GM18867 (cell line): ENCODE results near the gene PFN3.
"Not testable (repeated sequence)": the region's sequence is repeated elsewhere in the genome, so short reads cannot be mapped to it uniquely, and the experiment has no call there.

Experiments used
- ATAC-seq: cut with Tn5 transposase; IDR thresholded peaks from one replicate; pipeline ENCODE4 v1.9.1; 2021; ENCODE audit warnings: mild to moderate bottlenecking, moderate library complexity; ENCODE audit not compliant: unreplicated experiment

Gene PFN3

DNA sequence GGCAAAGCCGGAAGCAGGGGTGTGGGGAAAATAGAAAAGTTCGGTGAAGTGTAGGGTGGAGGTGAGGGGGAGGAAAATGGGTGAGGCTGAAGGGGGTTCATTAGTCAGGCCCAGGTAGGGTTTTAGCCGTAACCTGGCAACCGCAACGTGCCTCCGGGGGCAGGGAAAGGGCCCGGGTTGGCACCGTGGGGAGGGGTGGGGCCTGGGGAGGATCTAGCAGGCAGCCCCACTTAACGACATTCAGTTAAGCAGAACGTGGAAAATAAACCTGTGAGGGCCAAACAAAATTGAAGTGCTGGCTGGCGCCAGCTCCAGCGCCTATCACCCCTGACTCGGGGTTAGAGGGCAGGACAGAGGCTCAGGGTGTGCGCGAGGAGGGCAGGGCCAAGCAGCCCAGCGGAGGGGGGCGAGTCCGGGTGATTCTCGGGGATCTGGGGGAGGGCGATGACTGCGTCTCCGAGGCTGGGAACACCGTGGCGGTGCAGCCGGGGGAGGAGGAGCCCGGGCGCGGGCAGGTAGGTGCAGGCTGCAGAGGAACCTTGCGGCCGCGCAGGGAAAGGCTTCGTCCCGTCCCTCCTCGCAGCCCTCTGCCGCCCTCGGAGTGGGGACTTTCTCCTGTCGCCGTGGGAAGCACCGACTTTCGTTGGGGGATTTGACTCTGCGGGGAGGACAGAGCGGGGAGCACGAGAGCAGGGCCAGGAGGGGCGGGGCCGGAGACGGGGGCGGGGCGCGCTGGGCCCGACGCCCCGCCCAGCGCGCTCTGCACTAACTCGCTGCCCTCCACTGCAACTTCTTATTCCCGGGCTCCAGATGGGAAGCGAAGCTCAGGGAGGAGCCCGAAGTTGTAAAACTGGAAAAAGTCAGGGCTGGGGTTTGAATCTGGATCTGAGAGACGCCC, 37.6 kb downstream of the PFN3 start:
- ATAC-seq, result peak; percentile 53

DNA sequence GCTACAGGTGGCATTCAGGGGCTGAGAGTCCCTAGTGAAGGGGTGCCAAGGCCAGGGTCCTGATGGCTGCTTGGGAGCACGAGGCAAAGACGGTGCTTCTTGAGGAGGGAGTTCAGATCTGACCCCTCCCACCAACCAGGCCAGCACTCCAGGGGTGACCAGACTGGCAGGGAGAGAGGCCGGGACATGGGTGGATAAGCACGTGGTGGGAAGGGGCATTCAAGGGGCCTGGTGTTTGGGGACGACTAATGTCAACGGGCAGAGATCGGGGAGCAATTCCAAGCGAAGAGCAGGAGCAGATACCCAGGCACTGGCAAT, 38.2 kb downstream of the PFN3 start:
- ATAC-seq, result no peak

DNA sequence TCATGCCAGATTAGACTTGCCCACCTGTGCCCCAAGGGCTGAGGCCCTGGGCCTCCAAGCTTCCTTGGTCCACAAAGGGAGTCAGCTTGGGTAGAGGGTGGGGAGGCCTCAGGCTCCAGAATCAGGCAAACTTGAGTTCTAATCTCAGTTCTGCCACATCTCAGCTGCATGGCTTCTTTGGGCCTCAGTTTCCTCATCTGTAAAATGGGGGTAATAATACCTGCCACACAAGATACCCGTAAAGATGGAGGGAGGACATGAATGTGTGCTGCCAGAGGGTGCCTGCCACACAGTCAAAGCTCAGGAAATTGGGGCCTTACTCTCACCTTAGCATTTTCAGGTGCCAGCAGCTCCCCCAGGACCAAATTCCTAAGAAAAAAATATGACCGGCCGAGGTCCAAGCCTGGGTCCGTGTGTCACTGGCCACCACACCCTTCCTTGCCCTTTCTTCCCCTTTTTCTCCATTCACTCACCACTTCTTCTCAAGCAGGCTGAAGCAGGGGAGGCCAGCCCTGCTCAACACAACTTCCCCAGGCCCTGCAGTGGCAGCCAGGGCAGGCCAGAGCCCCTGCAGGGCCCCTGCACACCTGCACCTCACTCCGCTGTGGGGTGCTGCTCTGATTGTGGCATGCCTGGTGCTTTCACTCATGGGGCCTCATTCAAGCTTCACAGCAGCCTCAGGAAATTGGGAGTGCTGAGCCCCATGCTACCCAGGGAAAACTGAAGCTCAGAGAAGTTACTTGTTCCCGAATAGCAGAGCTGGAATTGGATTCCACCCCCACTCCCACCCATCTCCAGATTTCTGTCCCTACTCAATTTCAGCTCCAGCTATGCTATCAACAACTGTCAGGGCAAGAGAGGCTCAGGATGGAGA, 38.8 kb downstream of the PFN3 start:
- no peak for ATAC-seq

DNA sequence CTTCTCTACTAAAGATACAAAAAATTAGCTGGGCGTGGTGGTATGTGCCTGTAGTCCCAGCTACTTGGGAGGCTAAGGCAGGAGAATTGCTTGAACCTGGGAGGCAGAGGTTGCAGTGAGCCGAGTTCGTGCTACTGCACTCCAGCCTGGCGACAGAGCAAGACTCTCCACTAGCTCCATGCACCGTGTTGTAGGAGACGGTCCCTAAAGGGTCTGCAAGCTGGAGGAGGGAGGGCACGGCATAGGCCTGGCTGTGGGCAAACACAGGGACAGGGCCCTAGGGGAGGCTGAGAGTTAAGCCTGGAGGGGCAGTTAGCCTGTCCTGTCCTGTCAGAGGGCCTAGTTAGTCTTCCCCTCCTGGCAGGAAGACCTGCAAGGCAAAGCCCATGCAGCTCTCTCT, 39.7 kb downstream of the PFN3 start:
- ATAC-seq, result not testable (repeated sequence)

DNA sequence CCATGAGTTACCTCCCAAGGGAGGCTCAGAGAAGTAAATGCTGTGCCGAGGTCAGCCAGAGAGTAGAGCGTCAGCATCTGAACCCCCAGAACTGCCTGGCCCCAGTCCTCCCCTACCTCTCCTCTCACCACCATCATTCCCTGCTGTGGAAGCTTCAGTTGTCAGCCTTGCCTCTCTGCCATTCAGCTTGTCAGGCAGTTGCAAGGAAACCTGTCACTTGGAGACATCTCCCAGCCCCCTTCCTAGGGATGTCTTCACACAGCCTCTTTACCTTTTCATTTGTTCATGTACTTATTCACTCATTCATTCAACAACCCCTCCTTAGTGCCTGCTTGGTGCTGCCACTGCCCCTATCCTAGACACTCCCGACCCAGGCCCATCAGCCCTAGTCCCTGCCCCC, 40.6 kb downstream of the PFN3 start:
- no peak for ATAC-seq

DNA sequence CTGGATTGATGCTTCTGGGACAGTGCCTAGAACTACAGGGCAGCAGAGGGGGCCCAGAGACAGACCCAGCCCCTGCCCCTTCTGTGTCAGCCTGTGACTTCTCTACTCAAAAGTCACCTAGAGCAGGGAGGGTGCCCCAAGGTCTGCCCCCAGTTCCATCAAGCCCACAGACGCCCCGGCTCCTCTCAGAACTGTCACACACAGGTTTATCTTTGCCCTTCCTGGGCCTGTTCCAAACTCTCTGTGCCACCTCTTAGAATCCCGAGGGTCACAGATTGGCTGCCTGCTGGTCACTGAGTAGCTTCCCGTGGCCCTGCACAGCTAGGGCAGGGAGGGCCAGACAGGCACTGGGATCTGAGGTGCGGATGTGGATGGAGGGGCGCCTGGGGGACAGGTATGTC, 41.0 kb downstream of the PFN3 start:
- ATAC-seq, result no peak

DNA sequence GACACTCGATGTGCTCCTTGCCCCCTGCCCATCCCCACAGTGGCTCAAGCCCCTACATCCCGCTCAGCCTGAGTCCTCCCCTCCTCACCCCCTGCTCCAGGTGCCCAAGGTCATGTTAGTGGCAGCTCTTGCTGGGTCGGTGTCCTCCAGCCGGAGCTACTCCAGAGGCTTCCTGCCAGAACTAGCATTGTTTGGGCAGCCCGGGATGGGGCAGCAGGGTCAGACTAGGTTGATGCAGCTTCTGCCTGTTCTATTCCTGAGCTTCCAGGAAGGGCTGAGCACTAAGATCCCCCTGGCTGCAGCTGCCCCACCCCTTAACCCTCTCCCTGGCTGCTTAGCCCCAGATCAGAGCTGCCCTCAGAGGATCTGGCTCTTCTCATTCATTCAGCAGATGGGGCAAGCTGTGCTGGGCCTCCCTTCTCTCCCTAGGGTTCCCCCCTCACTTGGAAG, 42.1 kb downstream of the PFN3 start:
- ATAC-seq, result no peak

DNA sequence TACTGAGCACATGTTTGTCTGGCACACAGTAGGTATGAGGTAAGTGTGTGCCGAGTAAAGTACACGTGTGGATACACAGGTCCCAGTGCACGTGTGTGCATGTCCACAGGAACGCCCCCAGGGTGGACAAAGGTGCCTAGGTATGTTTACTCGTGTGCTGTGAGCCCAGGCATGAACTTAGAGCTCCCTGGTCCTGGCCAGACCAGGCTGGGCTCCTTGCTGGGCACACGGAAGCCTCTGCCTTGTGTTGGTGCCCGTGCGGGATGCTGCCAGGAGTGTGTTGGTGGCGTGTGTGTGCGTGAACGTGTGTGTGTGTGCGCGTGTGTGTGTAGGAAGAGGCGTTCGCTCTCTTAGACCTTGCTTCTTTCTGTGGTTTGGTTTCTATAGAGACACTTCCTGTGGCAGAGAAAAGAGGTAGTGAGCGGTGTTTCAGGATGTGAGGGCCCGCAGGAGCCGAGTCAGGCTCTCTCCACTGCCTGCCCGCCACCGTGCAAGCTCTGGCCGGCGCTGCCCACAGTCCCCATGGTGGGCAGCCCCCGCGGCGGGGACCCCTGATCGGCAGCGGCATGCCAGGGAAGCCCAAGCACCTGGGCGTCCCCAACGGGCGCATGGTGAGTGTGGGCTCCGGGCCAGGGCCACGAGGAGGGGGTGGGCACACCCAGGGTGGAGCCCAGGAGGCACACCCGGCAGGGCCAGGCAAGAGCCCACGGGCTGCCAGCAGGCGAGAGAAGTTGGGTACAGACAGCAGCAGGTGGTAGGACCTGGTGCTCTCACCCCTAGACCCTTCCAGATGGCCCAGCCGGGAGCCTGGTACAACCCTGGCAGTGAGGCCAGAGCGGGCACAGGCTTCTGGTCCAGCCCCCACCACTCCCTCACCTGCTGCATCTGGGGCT, 42.8 kb downstream of the PFN3 start, which contains the start of gene RGS14:
Gene RGS14, plus strand, starts transcription at position 466 of the 893 bp plus-strand sequence. Its CDS starts 101 bp downstream, at position 567.
- peak; percentile 87 for ATAC-seq

DNA sequence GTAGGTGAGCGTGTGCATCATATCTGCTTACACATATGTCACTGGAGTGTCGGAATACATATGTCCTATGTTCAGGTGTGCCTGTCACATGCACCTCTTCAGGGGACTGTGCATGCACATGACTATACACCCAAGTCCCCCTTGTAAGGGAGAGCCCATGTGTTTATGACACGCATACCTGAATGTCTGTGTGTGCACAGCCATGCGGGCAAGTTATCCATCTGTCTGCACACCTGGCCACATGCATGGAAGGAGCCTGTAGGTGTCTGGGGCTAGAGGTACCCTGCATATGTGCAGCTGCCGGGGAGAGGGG, 43.4 kb downstream of the PFN3 start:
- ATAC-seq, result no peak

DNA sequence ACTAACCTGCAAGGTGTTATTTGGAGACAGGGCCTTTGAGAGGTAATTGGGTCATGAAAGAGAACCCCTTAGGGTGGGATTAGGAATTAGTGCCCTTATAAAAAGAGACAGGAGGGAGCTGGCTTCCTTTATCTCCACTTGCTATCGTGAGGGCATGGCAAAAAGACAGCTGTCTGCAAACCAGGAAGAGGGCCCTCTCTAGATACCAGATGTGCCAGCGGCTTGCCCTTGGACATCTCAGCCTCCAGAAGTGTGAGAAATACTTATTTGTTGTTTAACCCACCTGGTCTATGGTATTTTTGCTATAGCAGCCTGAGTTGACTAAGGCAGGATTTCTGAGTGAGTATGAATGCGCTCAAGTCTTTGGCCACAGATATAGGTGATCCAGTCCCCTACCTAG, 43.7 kb downstream of the PFN3 start:
- no peak for ATAC-seq

DNA sequence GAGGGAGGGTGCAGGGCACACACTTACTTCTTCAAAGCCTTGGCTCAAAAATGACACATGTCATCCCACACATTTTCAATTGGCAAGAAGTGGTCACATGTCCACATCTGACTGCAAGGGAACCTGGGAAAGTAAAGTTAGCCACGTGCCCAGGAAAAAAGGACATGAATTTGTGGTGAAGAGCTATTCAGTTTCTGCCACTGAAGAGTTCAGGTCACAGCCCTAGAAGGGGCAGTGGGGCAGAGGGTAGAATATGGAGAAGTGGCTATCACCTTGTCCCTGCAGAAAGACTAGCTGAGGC, 44.6 kb downstream of the PFN3 start:
- no peak for ATAC-seq

DNA sequence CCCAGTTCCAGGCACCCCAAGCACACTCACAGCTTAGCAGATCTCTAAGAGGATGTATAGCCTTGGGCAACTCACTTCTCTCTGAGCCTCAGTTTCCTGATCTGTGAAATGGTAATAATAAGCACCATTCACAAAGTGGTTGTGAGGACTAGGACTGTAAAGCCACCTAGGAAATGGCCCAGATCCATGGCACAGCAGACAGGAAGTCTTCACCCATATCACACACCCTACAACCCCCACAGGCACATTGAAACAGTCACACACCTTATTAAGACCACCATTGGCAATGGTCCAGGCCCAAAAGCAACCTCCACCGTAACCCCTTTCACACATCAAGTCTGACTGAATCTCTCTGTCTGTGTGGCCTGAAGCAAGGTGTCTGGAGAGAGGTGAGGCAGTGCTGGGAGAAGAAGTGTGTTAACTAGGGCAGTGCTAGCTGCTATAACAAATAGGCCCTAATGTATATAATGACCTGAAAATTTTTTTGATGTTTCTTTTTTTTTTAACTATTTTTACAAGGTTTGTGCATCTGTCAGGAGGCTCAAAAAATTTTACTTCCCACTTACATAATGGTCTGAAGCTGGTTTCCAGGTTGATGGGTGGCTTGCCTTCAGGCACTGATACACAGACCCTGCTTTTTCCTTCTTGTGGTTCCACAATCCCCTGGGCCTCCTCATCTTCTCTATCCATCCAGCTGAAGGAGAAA, 45.1 kb downstream of the PFN3 start:
- ATAC-seq, result no peak

DNA sequence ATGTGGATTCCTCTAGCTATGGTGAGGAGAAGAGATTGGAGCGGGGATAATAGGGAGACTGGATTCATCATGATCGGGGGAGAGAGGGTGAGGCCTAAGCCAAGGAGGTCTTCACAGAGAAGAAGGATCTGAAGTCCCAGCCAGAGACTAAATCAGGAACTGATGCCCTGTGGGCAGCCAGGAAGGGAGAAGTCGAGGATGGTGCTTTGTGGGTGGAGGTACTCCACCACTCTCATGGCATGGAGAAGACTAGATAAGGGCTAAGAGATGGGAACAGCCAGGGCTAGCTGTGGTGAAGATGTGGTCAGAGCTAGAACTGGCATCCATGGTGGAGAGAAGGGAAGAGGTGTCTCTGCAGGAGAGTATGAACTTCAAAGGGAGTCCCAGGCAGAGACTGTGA, 45.8 kb downstream of the PFN3 start:
- no peak for ATAC-seq

DNA sequence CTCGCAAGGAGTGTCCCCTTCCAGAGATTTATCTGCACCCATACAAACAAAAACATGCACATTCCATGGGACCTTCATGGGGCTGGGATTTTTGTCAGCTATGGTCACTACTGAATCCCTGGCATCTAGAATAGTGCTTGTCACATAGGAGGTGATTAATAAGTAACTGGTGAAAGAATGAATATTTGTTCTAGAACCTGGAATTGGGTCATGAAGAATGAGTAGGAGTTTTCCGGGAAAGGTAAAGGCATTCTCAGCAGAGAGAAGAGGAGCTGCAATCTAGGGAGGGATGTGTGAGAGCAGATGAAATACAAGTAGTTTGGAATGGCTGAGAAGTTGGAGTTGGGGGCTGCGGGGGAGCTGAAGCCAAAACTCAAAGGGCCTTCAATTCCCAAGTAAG, 46.2 kb downstream of the PFN3 start:
- no peak for ATAC-seq

DNA sequence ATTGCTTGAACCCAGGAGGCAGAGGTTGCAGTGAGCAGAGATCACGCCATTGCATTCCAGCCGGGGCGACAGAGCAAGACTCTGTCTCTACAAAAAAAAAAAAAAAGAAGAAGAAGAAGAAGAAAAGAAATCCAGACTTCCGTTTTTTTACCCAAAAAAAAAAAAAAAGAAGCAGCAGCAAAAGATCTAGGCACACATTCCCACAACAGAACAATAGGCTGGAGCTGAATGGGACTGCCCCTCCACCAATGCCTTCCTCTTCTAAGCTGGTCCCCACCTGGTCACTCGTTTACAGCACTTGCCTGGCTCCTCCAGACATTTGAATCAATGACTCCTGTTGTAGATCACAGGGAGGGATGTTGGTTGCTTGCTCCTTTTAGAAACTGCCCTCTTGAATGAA, 47.4 kb downstream of the PFN3 start:
- no peak for ATAC-seq

DNA sequence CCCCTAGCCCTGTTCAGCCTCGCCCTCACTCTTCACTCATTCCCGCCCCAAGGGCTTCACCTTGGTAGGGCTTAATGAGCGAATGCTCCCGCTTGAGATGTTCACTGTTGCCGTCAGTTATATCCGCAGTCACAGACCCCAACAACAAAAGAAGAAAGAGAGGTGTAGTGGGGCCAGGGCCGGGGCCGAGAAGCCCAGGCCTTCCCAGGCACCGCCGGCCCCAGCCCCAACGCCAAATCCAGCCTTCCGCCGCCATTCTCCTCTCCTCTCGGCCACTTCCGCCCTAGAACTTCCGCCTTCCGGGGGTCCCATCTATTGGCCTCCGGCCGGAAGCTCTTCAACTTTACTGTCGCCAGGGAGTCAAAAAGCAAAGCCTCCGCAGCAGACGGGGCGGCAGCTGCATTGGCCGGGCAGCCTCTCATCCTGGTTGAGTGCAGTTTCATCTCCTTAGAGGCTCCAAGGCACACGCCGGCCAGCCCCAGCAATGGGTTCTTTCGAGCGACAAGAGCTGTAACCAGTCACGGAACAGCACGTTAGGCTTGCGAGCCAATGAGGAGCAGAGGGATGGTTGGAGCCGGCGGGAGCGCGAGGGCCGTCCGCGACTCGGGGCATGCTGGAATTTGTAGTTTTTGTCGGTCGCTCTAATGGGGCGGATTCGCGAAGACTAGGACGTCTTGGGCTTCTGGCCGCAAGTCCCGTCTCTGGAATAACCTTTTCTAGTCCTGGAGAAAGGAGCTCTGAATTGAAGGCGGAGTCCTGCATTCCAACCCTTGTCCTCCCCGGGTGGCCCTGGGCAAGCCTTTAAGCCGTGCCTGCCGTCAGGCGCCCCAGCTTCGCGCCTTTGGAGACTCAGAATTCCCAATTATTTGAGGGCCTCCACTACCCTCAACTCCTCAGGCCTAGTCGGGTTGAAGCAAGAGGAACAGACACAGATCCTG, 48.8 kb downstream of the PFN3 start, which contains the start of gene LMAN2:
Gene LMAN2, minus strand, starts transcription at position 277 of the 938 bp plus-strand sequence. Its CDS starts 21 bp downstream, at position 256.
- ATAC-seq, result peak; percentile 92

DNA sequence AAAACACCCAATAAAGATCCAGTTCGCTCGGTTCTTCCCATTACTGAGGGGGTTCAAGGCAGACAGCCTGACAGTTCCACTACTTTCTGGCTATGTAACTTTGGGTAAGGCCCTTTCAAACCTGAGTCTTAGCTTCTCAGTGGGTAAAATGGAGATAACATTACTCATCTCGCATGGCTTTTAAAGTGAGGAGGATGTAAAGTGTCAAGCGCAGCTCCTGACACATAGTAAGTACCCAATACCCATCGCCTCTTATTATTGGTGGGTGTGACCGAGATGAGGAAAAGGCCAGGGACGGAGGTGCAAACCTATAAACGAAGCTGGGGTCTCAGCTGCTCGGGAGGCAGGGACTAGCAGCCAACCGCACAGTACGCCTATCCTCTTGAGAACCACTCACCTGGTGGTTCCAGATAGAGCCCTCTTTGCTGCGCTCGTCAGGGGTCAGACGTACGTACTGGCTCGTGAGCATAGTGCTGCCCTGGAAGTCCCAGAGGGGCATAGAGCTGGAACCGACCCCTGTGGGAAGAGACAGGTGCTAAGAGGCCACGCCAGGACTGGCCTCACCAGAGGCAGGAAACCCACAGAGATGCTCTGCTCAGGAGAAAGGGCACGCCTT, 49.6 kb downstream of the PFN3 start:
- ATAC-seq, result peak; percentile 8
